ENCODE results near the gene RBM26. TPM values are rescaled to one million over a fixed set of nuclear protein-coding genes. Genes with fewer than 3 reads are reported as not detected.

Gene RBM26
- total RNA-seq, 1 experiment from 2014 or later, result 21.8 TPM

- DNase-seq (ENCODE audit: low read depth), result no peak
Measured at GRCh38 chr13:79273045-79273444, 133.0 kb downstream of the RBM26 start.

- DNase-seq (ENCODE audit: low read depth), result no peak
Measured at GRCh38 chr13:79271616-79272015, 134.4 kb downstream of the RBM26 start.

GRCh38 chr13:79270859-79271258 is 135.2 kb downstream of the RBM26 start:
- no peak for DNase-seq (ENCODE audit: low read depth)

Small RNA genes lying within 50 kb of the gene (small RNA-seq; reads per million reads assigned to genes)
- not detected for gene RNA5SP33

Other genes with a start within 250 kb of the RBM26 start
- gene NDFIP2, start 74.9 kb upstream of the RBM26 start, total RNA-seq (2014; rRNA removed; shearing (Covaris generic)), result 36.2 and 43.4 TPM in 2 replicates

All from HT1080 (cell line).